ENCODE data around the gene GNG12.

GRCh38 chr1:67721650-67722291 is 111.5 kb downstream of the GNG12 start:
- TF ChIP-seq CTCF (IDR thresholded peaks at IDR 0.05): no peak
- no peak for TF ChIP-seq POLR2AphosphoS5 (IDR thresholded peaks at IDR 0.05)
- no peak for TF ChIP-seq POLR2A (IDR thresholded peaks at IDR 0.05)
- no peak for TF ChIP-seq EP300 (IDR thresholded peaks at IDR 0.05)

Measured in stomach (tissue), 4 donors.